ENCODE data around the gene PRSS50.

DNA sequence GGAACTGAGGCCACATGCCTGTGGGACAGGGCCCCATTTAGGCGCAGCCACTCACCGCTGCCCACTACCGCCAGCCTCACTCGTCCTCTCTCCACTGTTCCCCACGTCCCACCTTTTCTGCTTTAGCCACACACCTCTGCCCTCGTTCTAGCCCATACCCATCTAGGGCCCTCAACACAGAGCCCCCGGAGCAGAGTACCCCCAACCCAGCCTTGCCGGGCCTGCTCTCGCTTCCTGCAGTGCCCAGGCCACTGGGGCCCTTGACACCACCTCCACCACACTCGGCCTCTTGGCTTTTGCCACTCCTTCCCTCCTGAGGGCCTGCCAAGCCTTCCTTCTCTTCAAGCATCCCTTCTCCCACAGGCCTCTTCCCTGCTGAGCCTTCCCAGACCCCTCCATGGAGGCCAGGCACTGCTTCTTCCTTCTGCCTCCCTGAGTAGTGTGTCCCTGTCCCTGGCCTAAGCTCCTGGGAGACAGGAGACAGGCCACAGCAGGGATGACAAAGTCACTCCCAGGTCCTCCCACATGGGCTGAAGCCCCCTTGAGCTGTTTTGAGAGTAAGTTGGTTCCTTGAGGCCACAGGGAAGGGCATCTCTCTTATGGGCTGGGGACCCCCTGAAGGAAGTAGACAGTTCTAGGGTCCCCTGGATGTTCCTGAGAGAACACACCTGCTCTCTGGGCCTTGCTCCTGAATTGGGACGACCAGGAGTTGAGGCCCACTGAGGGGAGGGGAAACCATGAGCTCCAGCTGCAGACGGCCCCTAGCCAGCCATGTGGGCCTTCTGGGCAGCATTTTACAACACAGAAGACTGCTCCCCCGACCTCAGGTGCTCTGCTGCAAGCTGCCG, 4.4 kb downstream of the PRSS50 start:
- TF ChIP-seq, protein P1, sequence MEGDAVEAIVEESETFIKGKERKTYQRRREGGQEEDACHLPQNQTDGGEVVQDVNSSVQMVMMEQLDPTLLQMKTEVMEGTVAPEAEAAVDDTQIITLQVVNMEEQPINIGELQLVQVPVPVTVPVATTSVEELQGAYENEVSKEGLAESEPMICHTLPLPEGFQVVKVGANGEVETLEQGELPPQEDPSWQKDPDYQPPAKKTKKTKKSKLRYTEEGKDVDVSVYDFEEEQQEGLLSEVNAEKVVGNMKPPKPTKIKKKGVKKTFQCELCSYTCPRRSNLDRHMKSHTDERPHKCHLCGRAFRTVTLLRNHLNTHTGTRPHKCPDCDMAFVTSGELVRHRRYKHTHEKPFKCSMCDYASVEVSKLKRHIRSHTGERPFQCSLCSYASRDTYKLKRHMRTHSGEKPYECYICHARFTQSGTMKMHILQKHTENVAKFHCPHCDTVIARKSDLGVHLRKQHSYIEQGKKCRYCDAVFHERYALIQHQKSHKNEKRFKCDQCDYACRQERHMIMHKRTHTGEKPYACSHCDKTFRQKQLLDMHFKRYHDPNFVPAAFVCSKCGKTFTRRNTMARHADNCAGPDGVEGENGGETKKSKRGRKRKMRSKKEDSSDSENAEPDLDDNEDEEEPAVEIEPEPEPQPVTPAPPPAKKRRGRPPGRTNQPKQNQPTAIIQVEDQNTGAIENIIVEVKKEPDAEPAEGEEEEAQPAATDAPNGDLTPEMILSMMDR (conservative IDR thresholded peaks at IDR 0.05): no peak
- TF ChIP-seq ZFX (IDR thresholded peaks at IDR 0.05): no peak
